Sigmoid colon (tissue), 7 donors: Measurements from ENCODE around the gene RPUSD4. TPM values are rescaled to one million over a fixed set of nuclear protein-coding genes. Genes with fewer than 3 reads are reported as not detected.

Experiments
- DNase-seq: peaks from one replicate; pipeline ENCODE4 v3.0.0-alpha.2; 2019
- H3K27ac ChIP-seq, 4 donors: fragments of 200-600 bp; sonication (generic); one replicate each; pipeline ENCODE4 v1.5.1; 2016 to 2019; ENCODE audit warnings: mild to moderate bottlenecking in 1 of 4
- H3K27me3 ChIP-seq, 3 donors: fragments of 200-600 bp; sonication (generic); one replicate each; pipeline ENCODE4 v1.5.1; 2019; ENCODE audit warnings: mild to moderate bottlenecking in 1 of 3
- H3K36me3 ChIP-seq, 4 donors: fragments of 200-600 bp; sonication (generic); one replicate each; pipeline ENCODE4 v1.5.1; 2016 to 2019
- H3K4me1 ChIP-seq, 4 donors: fragments of 200-600 bp; sonication (generic); one replicate each; pipeline ENCODE4 v1.5.1; 2017 to 2019
- H3K4me3 ChIP-seq, 4 donors: fragments of 200-600 bp; sonication (generic); one replicate each; pipeline ENCODE4 v1.5.1; 2017 to 2019; ENCODE audit warnings: mild to moderate bottlenecking in 2 of 4, moderate library complexity in 1 of 4
- H3K9me3 ChIP-seq, 4 donors: fragments of 200-600 bp in 3 of 4; sonication (generic) in 3 of 4; one replicate each; pipeline versions ENCODE4 v1.5.1 to v1.6.1; 2013 to 2019
- EP300 ChIP-seq, 4 donors: sonication (generic); formaldehyde crosslinking; IDR thresholded peaks; one replicate each; pipeline ENCODE4 v1.6.1; 2017; ENCODE audit warnings: antibody characterized with exemption in 4 of 4
- POLR2A ChIP-seq, 2 donors: fragments of 450-650 bp; IDR thresholded peaks; one replicate each; pipeline ENCODE4 v1.6.1; 2016; ENCODE audit warnings: antibody characterized with exemption in 2 of 2, mild to moderate bottlenecking in 2 of 2, moderate library complexity in 2 of 2
- POLR2AphosphoS5 ChIP-seq, 4 donors: sonication (generic); formaldehyde crosslinking; IDR thresholded peaks; one replicate each; pipeline ENCODE4 v1.6.1; 2017; ENCODE audit warnings: antibody characterized with exemption in 4 of 4
- WGBS, 2 donors: extraction: QIAGEN DNeasy Blood & Tissue Kit; methylation state at CpG; one replicate each; pipeline ENCODE4 v1.1.7; 2013; 5-methylcytosine and 5-hydroxymethylcytosine counted together
- intact Hi-C: fragments of 100-400 bp; cut with DNase I; formaldehyde crosslinking; loops from one replicate; pipeline ENCODE4 v1.15.1; 2023
- polyA plus RNA-seq, 3 donors: library from polyadenylated mRNA; stranded (reverse); fragments of 200-250 nt; gene quantifications; one replicate each; pipeline ENCODE4 v1.2.3, GENCODE V29; 2013
- total RNA-seq, 4 donors: library from RNA; depleted of rRNA; stranded (reverse); fragments of >200 nt; gene quantifications; one replicate each; pipeline ENCODE4 v1.1.0, GENCODE V29; 2016
- TF ChIP-seq, protein P1 (sequence below), 4 experiments: fragments of 450-650 bp in 3 of 4; fragments of 200-600 bp in 1 of 4; IDR thresholded peaks; one replicate each; pipeline ENCODE4 v1.5.1; 2016 to 2019; ENCODE audit warnings: antibody characterized with exemption in 4 of 4, mild to moderate bottlenecking in 3 of 4, moderate library complexity in 2 of 4
- donor health status: healthy with polysubstance abuse.
- donor health status: Bipolar disorder and iron deficiency.
- donor health status: healthy.

RPUSD4 gene
- total and polyA plus RNA-seq, 7 donors, result 7.9 to 24.4 (median 16.0) TPM

DNA sequence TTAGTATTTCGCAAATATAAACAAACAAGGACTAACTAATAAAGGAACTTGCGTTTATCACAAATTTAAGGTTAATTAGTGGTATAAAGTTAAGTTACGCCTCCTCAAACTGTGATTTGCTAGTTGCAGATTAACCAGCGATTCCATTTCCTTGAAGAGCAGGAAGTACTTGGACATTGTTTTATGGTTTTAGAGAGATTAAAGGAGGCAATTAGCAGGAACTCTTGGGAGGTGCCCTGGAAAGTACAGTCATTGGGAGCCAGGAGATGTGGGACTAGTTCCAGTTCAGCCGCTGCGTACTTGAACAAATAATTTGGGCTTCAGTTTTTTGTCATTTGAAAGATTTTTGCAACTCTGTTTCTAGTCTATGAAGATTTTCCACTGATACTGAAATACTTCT, 3.4 kb upstream of the RPUSD4 start:
- DNase-seq, result no peak
- Histone ChIP-seq H3K9me3 (no peaks in the 10 kb centered on the region), H3K27me3 (no peaks in the 10 kb centered on the region), H3K36me3 (no peaks in the 10 kb centered on the region), H3K4me3 (no peak overlapping the region), H3K27ac (no peak overlapping the region), H3K4me1 (peaks cover 0 to 28% (median 21%) of the 10 kb centered on the region in 4 donors)
- intact Hi-C loops, result no loop called here
- 8 to 54% methylated on average over 6 of the region's 6 CpGs for WGBS, 2 donors
- TF ChIP-seq, protein P1, sequence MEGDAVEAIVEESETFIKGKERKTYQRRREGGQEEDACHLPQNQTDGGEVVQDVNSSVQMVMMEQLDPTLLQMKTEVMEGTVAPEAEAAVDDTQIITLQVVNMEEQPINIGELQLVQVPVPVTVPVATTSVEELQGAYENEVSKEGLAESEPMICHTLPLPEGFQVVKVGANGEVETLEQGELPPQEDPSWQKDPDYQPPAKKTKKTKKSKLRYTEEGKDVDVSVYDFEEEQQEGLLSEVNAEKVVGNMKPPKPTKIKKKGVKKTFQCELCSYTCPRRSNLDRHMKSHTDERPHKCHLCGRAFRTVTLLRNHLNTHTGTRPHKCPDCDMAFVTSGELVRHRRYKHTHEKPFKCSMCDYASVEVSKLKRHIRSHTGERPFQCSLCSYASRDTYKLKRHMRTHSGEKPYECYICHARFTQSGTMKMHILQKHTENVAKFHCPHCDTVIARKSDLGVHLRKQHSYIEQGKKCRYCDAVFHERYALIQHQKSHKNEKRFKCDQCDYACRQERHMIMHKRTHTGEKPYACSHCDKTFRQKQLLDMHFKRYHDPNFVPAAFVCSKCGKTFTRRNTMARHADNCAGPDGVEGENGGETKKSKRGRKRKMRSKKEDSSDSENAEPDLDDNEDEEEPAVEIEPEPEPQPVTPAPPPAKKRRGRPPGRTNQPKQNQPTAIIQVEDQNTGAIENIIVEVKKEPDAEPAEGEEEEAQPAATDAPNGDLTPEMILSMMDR (IDR thresholded peaks at IDR 0.05), result no peak
- no peak for TF ChIP-seq EP300 (IDR thresholded peaks at IDR 0.05)

DNA sequence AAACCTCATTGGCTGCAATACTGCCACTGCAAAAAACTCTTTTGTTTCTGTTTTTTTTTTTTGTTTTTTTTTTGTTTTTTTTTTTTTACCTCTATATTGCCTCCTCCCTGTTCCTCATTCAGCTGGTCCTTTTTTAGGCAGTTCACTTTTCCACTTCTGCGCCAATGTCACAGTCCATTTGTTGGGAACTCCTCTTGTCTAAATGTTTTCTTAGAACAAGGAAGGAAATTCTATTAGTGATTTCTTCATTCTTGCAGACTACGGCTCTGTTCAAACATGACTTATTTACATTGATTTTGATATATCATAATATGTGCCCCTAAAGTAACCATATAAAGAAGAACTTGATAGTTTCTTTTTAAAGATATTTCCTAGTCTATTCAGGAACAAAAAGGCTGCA, 3.0 kb upstream of the RPUSD4 start:
- TF ChIP-seq EP300 (IDR thresholded peaks at IDR 0.05) (no peak), POLR2A (IDR thresholded peaks at IDR 0.05) (no peak), POLR2AphosphoS5 (IDR thresholded peaks at IDR 0.05) (no peak)
- TF ChIP-seq, protein P1 (IDR thresholded peaks at IDR 0.05), result no peak
- no peak for DNase-seq
- H3K36me3 ChIP-seq, result peaks cover 0 to 4% (median 1%) of the 10 kb centered on the region in 4 donors
- H3K4me1 ChIP-seq, result peaks cover 0 to 28% (median 21%) of the 10 kb centered on the region in 4 donors
- H3K9me3 ChIP-seq, result no peaks in the 10 kb centered on the region
- H3K4me3 ChIP-seq, result no peak overlapping the region
- no peak overlapping the region for H3K27ac ChIP-seq
- WGBS, 2 donors, result 13 to 58% methylated on average over 2 of the region's 2 CpGs
- H3K27me3 ChIP-seq, result no peaks in the 10 kb centered on the region
- intact Hi-C loops, result no loop called here

DNA sequence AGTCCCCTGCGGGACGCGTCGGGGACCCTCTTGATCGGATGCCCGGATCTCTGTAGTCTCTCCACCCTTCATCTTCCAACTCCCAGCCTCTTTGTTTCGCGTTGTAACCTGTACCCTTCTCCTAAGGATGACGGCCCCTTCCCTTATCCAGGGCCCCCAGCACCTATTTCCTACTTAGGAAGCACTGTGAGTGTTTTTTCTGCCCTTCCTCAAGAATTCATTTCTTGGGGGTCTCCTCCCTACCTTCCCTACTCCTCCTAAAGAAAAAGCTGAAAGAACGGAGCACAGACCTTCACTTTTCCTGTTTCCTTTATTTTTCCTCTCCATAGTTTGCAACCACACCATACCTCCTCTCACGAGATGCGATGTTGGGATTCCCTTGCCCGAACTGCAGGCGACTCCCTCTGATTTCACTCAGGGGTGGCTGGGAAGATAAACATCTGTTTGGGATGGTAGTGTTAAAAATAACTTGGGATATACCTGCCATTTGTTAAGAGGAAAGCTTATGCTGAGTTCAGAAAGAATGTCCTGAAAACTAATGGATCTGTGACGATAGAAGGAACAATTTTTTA, 725 bp upstream of the RPUSD4 start:
- intact Hi-C loops, result no loop called here
- H3K4me1 ChIP-seq, result peaks cover 0 to 28% (median 21%) of the 10 kb centered on the region in 4 donors
- WGBS, 2 donors, result 1 to 3% methylated on average over 15 of the region's 15 CpGs
- peaks cover 0 to 24% (median 9%) of the 10 kb centered on the region in 4 donors for H3K36me3 ChIP-seq
- no peak for DNase-seq
- H3K9me3 ChIP-seq, result no peaks in the 10 kb centered on the region
- peak overlapping the region; percentile 74 to 78 (median 76) for H3K27ac ChIP-seq
- H3K4me3 ChIP-seq, result peak overlapping the region; percentile 66 to 92 (median 76)
- H3K27me3 ChIP-seq, result no peaks in the 10 kb centered on the region
- TF ChIP-seq POLR2A (IDR thresholded peaks at IDR 0.05) (no peak), EP300 (IDR thresholded peaks at IDR 0.05) (no peak), POLR2AphosphoS5 (IDR thresholded peaks at IDR 0.05) (no peak)
- TF ChIP-seq, protein P1 (IDR thresholded peaks at IDR 0.05), result no peak

DNA sequence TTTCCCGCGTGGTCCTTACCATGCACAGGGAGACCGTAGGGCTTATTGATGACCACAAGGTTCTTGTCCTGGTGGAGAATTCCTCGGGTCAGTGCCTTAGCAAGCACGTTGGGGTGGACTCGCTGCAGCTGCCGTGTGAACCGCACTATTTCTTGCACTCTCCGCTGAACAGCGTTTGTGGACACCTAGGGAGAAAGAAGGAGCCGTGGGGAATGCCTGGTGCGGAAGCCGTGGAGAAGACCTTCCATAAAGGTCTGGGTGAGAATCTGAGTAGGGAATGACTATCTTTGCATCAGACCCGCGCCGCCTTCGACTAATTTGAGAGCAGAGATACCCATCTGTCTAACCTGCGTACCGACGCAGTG, 597 bp downstream of the RPUSD4 start:
- Histone ChIP-seq H3K9me3 (no peaks in the 10 kb centered on the region), H3K4me1 (peaks cover 0 to 28% (median 21%) of the 10 kb centered on the region in 4 donors)
- 5 to 6% methylated on average over 20 of the region's 20 CpGs for WGBS, 2 donors

More for the DNA sequence above, 597 bp downstream of the RPUSD4 start:
- H3K27me3 ChIP-seq, result no peaks in the 10 kb centered on the region
- no peak for DNase-seq
- TF ChIP-seq EP300 (IDR thresholded peaks at IDR 0.05), result no peak
- no peak for TF ChIP-seq POLR2AphosphoS5 (IDR thresholded peaks at IDR 0.05)
- TF ChIP-seq POLR2A (IDR thresholded peaks at IDR 0.05), result no peak
- TF ChIP-seq, protein P1 (IDR thresholded peaks at IDR 0.05), result no peak
- H3K27ac ChIP-seq, result peak overlapping the region; percentile 74 to 78 (median 76)
- peak overlapping the region; percentile 66 to 92 (median 76) for H3K4me3 ChIP-seq
- intact Hi-C loops, result loop anchor here (2.0 kb wide), 1 partner anchor 58 kb away; the partner anchor contains the start of genes FOXRED1 and SRPRA
- peaks cover 3 to 34% (median 12%) of the 10 kb centered on the region in 4 donors for H3K36me3 ChIP-seq
